K562 (cell line): ENCODE measurements around the gene TBC1D5. TPM values are rescaled to one million over a fixed set of nuclear protein-coding genes. Genes with fewer than 3 reads are reported as not detected.
A peak's percentile ranks its signal among the peaks of the same experiment; 100 is the strongest.
"Not testable (repeated sequence)": the region's sequence is repeated elsewhere in the genome, so short reads cannot be mapped to it uniquely, and the experiment has no call there.

Experiments used
- ATAC-seq: fragments of 200-7000 bp; cut with Tn5 transposase; 3 replicates; pipeline ENCODE4 v1.9.1; 2020; ENCODE audit warnings: moderate library complexity
- BruUV-seq: library from RNA; stranded (reverse); fragments of 400-500 nt; replicated peaks from 2 replicates; lab custom pipeline; 2021; lab: Mats Ljungman, UMichigan
- CTCF ChIA-PET: fragments of 300-600 bp; formaldehyde crosslinking; extraction: SDS; loops from one replicate; lab custom pipeline; 2021; ENCODE audit warnings: low intra/inter-chr PET ratio; lab: Yijun Ruan, JAX
- POLR2A ChIA-PET: fragments of 300-600, 350-650 bp; sonication (Branson Sonifier 250); formaldehyde crosslinking; extraction: SDS; loops from one replicate; lab custom pipeline; 2021; ENCODE audit warnings: antibody characterized with exemption, inconsistent platforms; lab: Yijun Ruan, JAX
- DNase-seq, 4 experiments: peaks; one replicate each; pipeline versions ENCODE4 v3.0.0 to v3.0.0-alpha.2; 2011 to 2018; ENCODE audit warnings: low spot score in 3 of 4, mixed read lengths in 3 of 4; ENCODE audit errors: extremely low read depth in 1 of 4
- FAIRE-seq: peaks from 2 replicates; lab custom pipeline; 2011; peaks lifted over from hg19 to GRCh38; lab: Jason Lieb, UNC
- H2AFZ ChIP-seq: 2 replicates; pipeline ENCODE4 v1.6.0; 2011; ENCODE audit warnings: low read depth, low read length, control low read depth, inconsistent platforms
- H3K27ac ChIP-seq: fragments of 200-600 bp; 3 replicates; pipeline ENCODE4 v1.8.0; 2011; ENCODE audit warnings: low read depth, mild to moderate bottlenecking, control low read depth, inconsistent platforms, low read length, moderate library complexity, mixed read lengths; ENCODE audit errors: extremely low read depth
- H3K27me3 ChIP-seq, 2 experiments: fragments of 300-600 bp in 1 of 2; 2 replicates in 1 of 2; 3 replicates in 1 of 2; pipeline versions ENCODE4 v1.6.0 to v1.8.0; 2011; ENCODE audit warnings: inconsistent platforms in 2 of 2, low read length in 2 of 2, mild to moderate bottlenecking in 1 of 2, mixed read lengths in 1 of 2, moderate library complexity in 1 of 2; ENCODE audit not compliant: control insufficient read depth in 2 of 2, insufficient read depth in 2 of 2
- H3K36me3 ChIP-seq: fragments of 300-600 bp; 3 replicates; pipeline ENCODE4 v1.8.0; 2011; ENCODE audit warnings: mild to moderate bottlenecking, low read length, inconsistent platforms; ENCODE audit not compliant: control insufficient read depth, insufficient read depth
- H3K4me1 ChIP-seq, 2 experiments: fragments of 200-600 bp in 1 of 2; replicated peaks in 1 of 2; 2 replicates in 1 of 2; 3 replicates in 1 of 2; pipeline versions ENCODE4 v1.5.1 to v1.8.0; 2011; ENCODE audit warnings: inconsistent platforms in 2 of 2, low read length in 2 of 2, mild to moderate bottlenecking in 1 of 2, mixed read lengths in 1 of 2, moderate library complexity in 1 of 2; ENCODE audit not compliant: control insufficient read depth in 2 of 2, insufficient read depth in 2 of 2
- H3K4me2 ChIP-seq: 2 replicates; pipeline ENCODE4 v1.6.1; 2011; ENCODE audit warnings: low read length, control low read depth, inconsistent platforms, mixed read lengths; ENCODE audit not compliant: insufficient read depth
- H3K4me3 ChIP-seq: fragments of 200-600 bp; sonication (generic), shearing (Covaris generic); 2 replicates; pipeline ENCODE4 v1.5.1; 2016; ENCODE audit warnings: control low read depth, inconsistent platforms
- H3K79me2 ChIP-seq: fragments of 200-600 bp; 3 replicates; pipeline ENCODE4 v1.8.0; 2011; ENCODE audit warnings: low read length, inconsistent platforms; ENCODE audit not compliant: control insufficient read depth, insufficient read depth
- H3K9ac ChIP-seq, 2 experiments: 2 replicates each; pipeline versions ENCODE4 v1.6.0 to v1.6.1; 2011; ENCODE audit warnings: low read depth in 2 of 2, low read length in 2 of 2, control low read depth in 1 of 2, inconsistent platforms in 1 of 2, mild to moderate bottlenecking in 1 of 2, mixed read lengths in 1 of 2; ENCODE audit not compliant: insufficient read depth in 1 of 2
- H3K9me1 ChIP-seq: one replicate; pipeline ENCODE4 v1.6.0; 2011; ENCODE audit warnings: inconsistent platforms, mild to moderate bottlenecking, low read length, moderate library complexity; ENCODE audit not compliant: control insufficient read depth, insufficient read depth
- H3K9me3 ChIP-seq: replicated peaks from 2 replicates; pipeline ENCODE4 v1.5.1; 2011; ENCODE audit warnings: low read depth, low read length, inconsistent platforms; ENCODE audit not compliant: control insufficient read depth, insufficient read depth
- H4K20me1 ChIP-seq: replicated peaks from 2 replicates; pipeline ENCODE4 v1.6.1; 2011; ENCODE audit warnings: low read length, inconsistent platforms, mixed read lengths; ENCODE audit not compliant: control insufficient read depth, insufficient read depth
- WGBS: fragments of 100-300 bp; shearing (Covaris generic); methylation state at CpG from one replicate; pipeline ENCODE4 v1.1.6; 2016; ENCODE audit warnings: low coverage, mixed read lengths; ENCODE audit not compliant: insufficient coverage; ENCODE audit errors: missing lambda C conversion rate; 5-methylcytosine and 5-hydroxymethylcytosine counted together
- in situ Hi-C: fragments of 300-500 bp; cut with MboI; formaldehyde crosslinking; loops from 4 replicates; pipeline ENCODE4 v1.15.0; 2018; ENCODE audit warnings: inconsistent platforms, mixed read lengths
- intact Hi-C: fragments of 100-400 bp; cut with micrococcal nuclease; formaldehyde crosslinking; loops from 2 replicates; pipeline ENCODE4 v1.14.2; 2022
- polyA plus RNA-seq, 8 experiments: library from polyadenylated mRNA; depleted of rRNA in 4 of 8; stranded (reverse) in 5 of 8; unstranded in 3 of 8; fragments of >200 nt; fragmentation: Nextera tagmentation in 2 of 8; fragmentation: Illumina TruSeq in 1 of 8; extraction: Ambion mirVana in 2 of 8; extraction: Trizol in 1 of 8; gene quantifications; 2 replicates each; pipeline versions ENCODE4 v1.2.1 to v1.2.3, GENCODE V29; 2011 to 2014; ENCODE audit warnings: inconsistent platforms in 1 of 8, missing spikeins in 1 of 8
- total RNA-seq, 7 experiments: library from RNA; depleted of rRNA in 6 of 7; stranded (reverse); fragments of >200 nt in 6 of 7; fragmentation: Illumina TruSeq in 2 of 7; extraction: Trizol in 2 of 7; gene quantifications; 2 replicates each; pipeline versions ENCODE4 v1.2.1 to v1.2.3, GENCODE V29; 2011 to 2021; ENCODE audit warnings: low replicate concordance in 1 of 7
- TF ChIP-seq, protein P1 (sequence below): sonication (generic); formaldehyde crosslinking; IDR thresholded peaks from 2 replicates; pipeline ENCODE4 v1.8.1; 2023; ENCODE audit warnings: mild to moderate bottlenecking, missing genetic modification reagents

The TBC1D5 gene
- total and polyA plus RNA-seq, 9 of the 15 experiments (the other 6 are each of a cell fraction or from before 2014, with no cell fraction given): 2.9 to 38.1 (median 25.6) TPM

DNA sequence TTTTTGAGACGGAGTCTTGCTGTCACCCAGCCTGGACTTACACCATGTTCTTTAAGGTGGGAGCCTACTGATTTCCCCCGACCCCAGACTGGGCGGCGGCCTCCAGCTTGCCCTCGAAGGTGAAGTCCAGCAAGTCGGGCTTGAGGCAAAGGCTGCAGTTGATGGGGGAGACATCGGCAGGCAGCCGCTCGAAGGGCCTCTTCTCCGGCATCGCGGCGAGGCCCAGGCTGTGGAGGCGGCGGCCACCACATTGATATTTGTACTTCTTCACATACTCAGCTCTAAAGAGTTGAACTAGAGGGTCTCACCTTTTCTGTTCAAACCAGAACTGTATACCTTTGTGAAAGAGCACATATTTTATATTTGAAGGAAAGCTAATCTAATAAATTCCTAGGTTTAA lies 36.4 kb downstream of the TBC1D5 start:
- H3K79me2 ChIP-seq, CTCF ChIA-PET, H3K4me1 ChIP-seq, ATAC-seq, H3K9ac ChIP-seq, H3K4me3 ChIP-seq, H3K36me3 ChIP-seq, H4K20me1 ChIP-seq, BruUV-seq, in situ Hi-C loops, DNase-seq, H3K9me1 ChIP-seq, H3K4me2 ChIP-seq, H3K27me3 ChIP-seq, H3K27ac ChIP-seq, H3K9me3 ChIP-seq, H2AFZ ChIP-seq, FAIRE-seq, POLR2A ChIA-PET, intact Hi-C loops: not testable (repeated sequence)
- 100% methylated on average over 5 of the region's 15 CpGs for WGBS
- TF ChIP-seq, protein P1, sequence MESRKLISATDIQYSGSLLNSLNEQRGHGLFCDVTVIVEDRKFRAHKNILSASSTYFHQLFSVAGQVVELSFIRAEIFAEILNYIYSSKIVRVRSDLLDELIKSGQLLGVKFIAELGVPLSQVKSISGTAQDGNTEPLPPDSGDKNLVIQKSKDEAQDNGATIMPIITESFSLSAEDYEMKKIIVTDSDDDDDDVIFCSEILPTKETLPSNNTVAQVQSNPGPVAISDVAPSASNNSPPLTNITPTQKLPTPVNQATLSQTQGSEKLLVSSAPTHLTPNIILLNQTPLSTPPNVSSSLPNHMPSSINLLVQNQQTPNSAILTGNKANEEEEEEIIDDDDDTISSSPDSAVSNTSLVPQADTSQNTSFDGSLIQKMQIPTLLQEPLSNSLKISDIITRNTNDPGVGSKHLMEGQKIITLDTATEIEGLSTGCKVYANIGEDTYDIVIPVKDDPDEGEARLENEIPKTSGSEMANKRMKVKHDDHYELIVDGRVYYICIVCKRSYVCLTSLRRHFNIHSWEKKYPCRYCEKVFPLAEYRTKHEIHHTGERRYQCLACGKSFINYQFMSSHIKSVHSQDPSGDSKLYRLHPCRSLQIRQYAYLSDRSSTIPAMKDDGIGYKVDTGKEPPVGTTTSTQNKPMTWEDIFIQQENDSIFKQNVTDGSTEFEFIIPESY (CRISPR knock-in tag): peak; percentile 33; the same call in 1 of the 2 replicates

DNA sequence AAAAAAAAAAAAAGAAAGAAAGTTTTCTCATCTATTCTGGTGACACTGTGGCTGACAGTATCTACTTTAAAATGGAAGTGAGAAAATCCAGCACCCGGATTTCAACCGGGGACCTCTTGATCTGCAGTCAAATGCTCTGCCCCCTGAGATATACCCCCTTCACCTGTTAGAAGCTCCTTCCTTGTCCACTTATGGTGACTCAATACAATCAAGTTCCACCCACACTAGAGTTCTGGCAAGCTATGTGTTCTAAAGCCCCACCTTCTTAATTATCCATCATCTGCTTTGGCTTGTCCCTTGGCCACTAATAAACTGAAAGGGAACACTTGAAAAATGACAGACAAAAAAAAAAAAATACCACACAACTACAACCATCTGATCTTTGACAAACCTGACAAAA lies 42.6 kb downstream of the TBC1D5 start:
- BruUV-seq, H2AFZ ChIP-seq, H3K4me1 ChIP-seq, H3K27me3 ChIP-seq, POLR2A ChIA-PET, in situ Hi-C loops, DNase-seq, H3K9me3 ChIP-seq, intact Hi-C loops, ATAC-seq, H3K9me1 ChIP-seq, H3K79me2 ChIP-seq, H3K4me3 ChIP-seq, H3K9ac ChIP-seq, H3K36me3 ChIP-seq, H4K20me1 ChIP-seq, FAIRE-seq, H3K27ac ChIP-seq, H3K4me2 ChIP-seq: not testable (repeated sequence)
- CTCF ChIA-PET: interaction anchor here (0.6 kb wide), 1 partner anchor 14 kb away, joined by 8 read pairs; no protein-coding TSS in a partner anchor
- WGBS: 80% methylated on average over 2 of the region's 2 CpGs
